ENCODE data around the gene RNF26.

- TF ChIP-seq CTCF (IDR thresholded peaks at IDR 0.05) = no peak; the same call in 1 of the 2 replicates
- no peak for TF ChIP-seq POLR2AphosphoS5 (IDR thresholded peaks at IDR 0.05; ENCODE audit: low read depth, low read length)
Measured at GRCh38 chr11:119307219-119307618, 27.1 kb upstream of the RNF26 start.

Data from Panc1 (cell line).